Tibial nerve (tissue), 4 donors: Measurements from ENCODE around the gene CCT6B. TPM values are rescaled to one million over a fixed set of nuclear protein-coding genes. Genes with fewer than 3 reads are reported as not detected.

Experiments
- DNase-seq, 2 donors: peaks; one replicate each; pipeline ENCODE4 v3.0.0-alpha.2; 2019; ENCODE audit warnings: low spot score in 2 of 2
- H3K27ac ChIP-seq, 4 donors: fragments of 200-600 bp; sonication (generic) in 3 of 4; one replicate each; pipeline ENCODE4 v1.5.1; 2017 to 2019; ENCODE audit warnings: mild to moderate bottlenecking in 1 of 4
- H3K27me3 ChIP-seq, 2 donors: fragments of 200-600 bp; sonication (generic) in 1 of 2; one replicate each; pipeline versions ENCODE4 v1.5.1 to v1.6.0; 2017 to 2019
- H3K36me3 ChIP-seq, 3 donors: fragments of 200-600 bp; sonication (generic); one replicate each; pipeline ENCODE4 v1.5.1; 2018 to 2019
- H3K4me1 ChIP-seq, 4 donors: fragments of 200-600 bp; sonication (generic) in 3 of 4; one replicate each; pipeline ENCODE4 v1.5.1; 2017 to 2019
- H3K4me3 ChIP-seq, 4 donors: fragments of 200-600 bp; sonication (generic) in 3 of 4; one replicate each; pipeline ENCODE4 v1.5.1; 2017 to 2019; ENCODE audit warnings: mild to moderate bottlenecking in 1 of 4, moderate library complexity in 1 of 4
- H3K9me3 ChIP-seq, 4 donors: fragments of 200-600 bp; sonication (generic) in 3 of 4; one replicate each; pipeline ENCODE4 v1.5.1; 2017 to 2019
- EP300 ChIP-seq, 2 donors: sonication (generic); formaldehyde crosslinking; IDR thresholded peaks; one replicate each; pipeline ENCODE4 v1.6.1; 2017; ENCODE audit warnings: antibody characterized with exemption in 2 of 2, mild to moderate bottlenecking in 1 of 2
- POLR2A ChIP-seq, 2 donors: fragments of 450-650 bp; IDR thresholded peaks; one replicate each; pipeline ENCODE4 v1.6.1; 2017; ENCODE audit warnings: antibody characterized with exemption in 2 of 2, mild to moderate bottlenecking in 2 of 2, moderate library complexity in 2 of 2
- WGBS, 2 donors: methylation state at CpG; one replicate each; pipeline ENCODE4 v1.1.5; 2018; 5-methylcytosine and 5-hydroxymethylcytosine counted together
- total RNA-seq, 4 donors: library from RNA; depleted of rRNA; stranded (reverse); fragments of >200 nt; gene quantifications; one replicate each; pipeline ENCODE4 v1.1.0, GENCODE V29; 2016
- TF ChIP-seq, protein P1 (sequence below), 5 experiments: fragments of 200-600 bp in 3 of 5; fragments of 450-650 bp in 2 of 5; sonication (generic) in 3 of 5; IDR thresholded peaks; one replicate each; pipeline ENCODE4 v1.5.1; 2016 to 2019; ENCODE audit warnings: antibody characterized with exemption in 5 of 5, mild to moderate bottlenecking in 3 of 5, moderate library complexity in 2 of 5

Gene CCT6B
- total RNA-seq, 4 donors from 2014 or later = 0.90 to 7.5 (median 3.1) TPM

- Histone ChIP-seq H3K4me1 (no peaks in the 10 kb centered on the region), H3K4me3 (no peak overlapping the region), H3K9me3 (no peaks in the 10 kb centered on the region), H3K27me3 (peaks cover 0 to 11% of the 10 kb centered on the region in 2 donors), H3K36me3 (no peaks in the 10 kb centered on the region), H3K27ac (no peak overlapping the region)
- DNase-seq = no peak
- WGBS, 2 donors = 48 to 63% methylated on average over 6 of the region's 6 CpGs
- TF ChIP-seq EP300 (IDR thresholded peaks at IDR 0.05) (no peak), POLR2A (IDR thresholded peaks at IDR 0.05) (no peak)
- TF ChIP-seq, protein P1, sequence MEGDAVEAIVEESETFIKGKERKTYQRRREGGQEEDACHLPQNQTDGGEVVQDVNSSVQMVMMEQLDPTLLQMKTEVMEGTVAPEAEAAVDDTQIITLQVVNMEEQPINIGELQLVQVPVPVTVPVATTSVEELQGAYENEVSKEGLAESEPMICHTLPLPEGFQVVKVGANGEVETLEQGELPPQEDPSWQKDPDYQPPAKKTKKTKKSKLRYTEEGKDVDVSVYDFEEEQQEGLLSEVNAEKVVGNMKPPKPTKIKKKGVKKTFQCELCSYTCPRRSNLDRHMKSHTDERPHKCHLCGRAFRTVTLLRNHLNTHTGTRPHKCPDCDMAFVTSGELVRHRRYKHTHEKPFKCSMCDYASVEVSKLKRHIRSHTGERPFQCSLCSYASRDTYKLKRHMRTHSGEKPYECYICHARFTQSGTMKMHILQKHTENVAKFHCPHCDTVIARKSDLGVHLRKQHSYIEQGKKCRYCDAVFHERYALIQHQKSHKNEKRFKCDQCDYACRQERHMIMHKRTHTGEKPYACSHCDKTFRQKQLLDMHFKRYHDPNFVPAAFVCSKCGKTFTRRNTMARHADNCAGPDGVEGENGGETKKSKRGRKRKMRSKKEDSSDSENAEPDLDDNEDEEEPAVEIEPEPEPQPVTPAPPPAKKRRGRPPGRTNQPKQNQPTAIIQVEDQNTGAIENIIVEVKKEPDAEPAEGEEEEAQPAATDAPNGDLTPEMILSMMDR (IDR thresholded peaks at IDR 0.05) = no peak
These were observed 61.5 kb downstream of the CCT6B start for GRCh38 chr17:34899643-34900291.

- Histone ChIP-seq H3K9me3 (no peaks in the 10 kb centered on the region), H3K4me3 (no peak overlapping the region), H3K4me1 (no peaks in the 10 kb centered on the region), H3K36me3 (no peaks in the 10 kb centered on the region), H3K27ac (no peak overlapping the region), H3K27me3 (peaks cover 0 to 11% of the 10 kb centered on the region in 2 donors)
- DNase-seq = no peak
- 24 to 25% methylated on average over 5 of the region's 5 CpGs for WGBS, 2 donors
- TF ChIP-seq POLR2A (IDR thresholded peaks at IDR 0.05) (no peak), EP300 (IDR thresholded peaks at IDR 0.05) (no peak)
- TF ChIP-seq, protein P1 (IDR thresholded peaks at IDR 0.05) = no peak
These were observed 65.9 kb downstream of the CCT6B start for GRCh38 chr17:34895383-34895782.

- no peak for DNase-seq
- H3K27ac ChIP-seq = no peak overlapping the region
- H3K4me1 ChIP-seq = no peaks in the 10 kb centered on the region
- peaks cover 0 to 11% of the 10 kb centered on the region in 2 donors for H3K27me3 ChIP-seq
- 76 to 86% methylated on average over 4 of the region's 4 CpGs for WGBS, 2 donors
- H3K9me3 ChIP-seq = no peaks in the 10 kb centered on the region
- H3K4me3 ChIP-seq = no peak overlapping the region
- no peaks in the 10 kb centered on the region for H3K36me3 ChIP-seq
- no peak for TF ChIP-seq POLR2A (IDR thresholded peaks at IDR 0.05)
- TF ChIP-seq EP300 (IDR thresholded peaks at IDR 0.05) = no peak
- TF ChIP-seq, protein P1 (IDR thresholded peaks at IDR 0.05) = no peak
These were observed 66.3 kb downstream of the CCT6B start for GRCh38 chr17:34894964-34895363.

DNA sequence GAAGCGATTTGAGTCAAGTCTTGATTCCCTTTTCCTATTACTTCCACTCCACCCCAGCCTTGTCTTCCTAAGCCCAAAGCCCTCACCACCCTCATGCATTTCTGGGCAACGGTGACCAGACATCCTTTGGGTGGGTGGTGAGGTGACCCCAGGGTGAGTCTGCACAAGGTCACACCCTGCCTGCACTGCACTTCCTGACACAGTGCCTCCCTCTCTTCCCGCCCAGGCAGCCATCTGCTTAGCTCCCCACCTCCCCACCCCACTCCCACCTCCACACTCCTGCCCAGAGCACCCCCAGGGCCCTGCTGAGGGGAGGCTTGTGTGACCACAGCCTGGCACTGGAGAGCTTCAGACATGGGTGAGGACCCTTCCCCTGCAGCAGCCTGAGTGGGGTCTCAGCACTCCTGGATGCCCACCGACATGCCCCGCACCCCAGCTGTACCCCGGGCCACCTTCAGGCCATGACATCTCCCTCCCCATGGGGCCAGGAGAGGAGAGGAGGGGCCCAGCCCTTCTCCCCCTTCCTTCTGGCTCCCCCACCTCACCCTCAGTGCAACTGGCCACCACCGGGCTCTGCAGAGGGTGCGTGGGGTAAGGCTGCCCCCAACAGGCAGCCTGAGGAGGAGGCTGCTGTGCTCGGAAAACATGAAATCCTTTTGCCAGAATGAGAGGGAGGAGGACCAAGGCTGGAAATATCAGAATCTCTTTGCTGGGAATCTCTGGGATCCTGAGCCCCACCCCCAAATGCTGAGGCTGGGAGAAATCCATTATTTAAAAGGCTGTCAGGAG is 68.6 kb downstream of the CCT6B start:
- peaks cover 0 to 9% of the 10 kb centered on the region in 2 donors for H3K27me3 ChIP-seq
- no peaks in the 10 kb centered on the region for H3K36me3 ChIP-seq
- 31% methylated on average over 9 of the region's 9 CpGs for WGBS, 2 donors
- no peaks in the 10 kb centered on the region for H3K9me3 ChIP-seq
- H3K27ac ChIP-seq = no peak overlapping the region
- DNase-seq = no peak
- H3K4me1 ChIP-seq = no peaks in the 10 kb centered on the region
- H3K4me3 ChIP-seq = no peak overlapping the region
- TF ChIP-seq, protein P1 (IDR thresholded peaks at IDR 0.05) = peak in 2 of 5 experiments; percentile 6 to 9
- TF ChIP-seq EP300 (IDR thresholded peaks at IDR 0.05) = no peak

DNA sequence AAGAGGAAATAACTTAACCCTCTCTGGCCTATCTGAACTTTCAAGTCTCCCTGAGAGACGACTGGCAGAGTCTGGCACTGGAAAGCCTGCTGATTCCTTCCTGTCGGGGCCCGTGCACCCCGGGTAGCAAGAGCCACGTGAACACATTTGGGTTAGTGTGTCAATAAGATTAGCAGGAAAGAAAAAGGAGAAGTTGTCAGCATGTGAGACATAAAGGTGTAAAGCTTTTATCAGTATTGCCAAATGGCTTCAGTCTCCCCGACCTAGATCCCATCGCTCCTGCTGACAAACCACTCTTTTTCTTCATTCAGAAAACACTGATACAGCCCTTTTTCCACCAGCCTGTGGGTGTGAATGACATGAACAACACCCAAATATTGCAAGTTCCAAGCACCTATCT is 74.4 kb downstream of the CCT6B start:
- no peak overlapping the region for H3K27ac ChIP-seq
- no peak for TF ChIP-seq EP300 (IDR thresholded peaks at IDR 0.05)
- no peaks in the 10 kb centered on the region for H3K9me3 ChIP-seq
- H3K4me1 ChIP-seq = no peaks in the 10 kb centered on the region
- no peaks in the 10 kb centered on the region for H3K36me3 ChIP-seq
- no peak for DNase-seq
- no peak overlapping the region for H3K4me3 ChIP-seq
- H3K27me3 ChIP-seq = no peaks in the 10 kb centered on the region
- 20% methylated on average over 7 of the region's 7 CpGs for WGBS, 2 donors
